K562 (cell line): ENCODE measurements around the gene CAPN10. TPM values are rescaled to one million over a fixed set of nuclear protein-coding genes. Genes with fewer than 3 reads are reported as not detected.

Experiments used
- ARHGAP35 ChIP-seq: fragments of 450-650 bp; IDR thresholded peaks from 2 replicates; pipeline ENCODE4 v1.6.1; 2018; ENCODE audit not compliant: partially characterized antibody
- CBFA2T3 ChIP-seq: fragments of 450-650 bp; IDR thresholded peaks from 2 replicates; pipeline ENCODE4 v1.6.1; 2017
- E2F6 ChIP-seq, 2 experiments: IDR thresholded peaks; 2 replicates each; pipeline ENCODE4 v1.6.1; 2011; ENCODE audit warnings: borderline replicate concordance in 1 of 2, control low read depth in 1 of 2, low read depth in 1 of 2, low read length in 1 of 2, mild to moderate bottlenecking in 1 of 2, mixed read lengths in 1 of 2, moderate library complexity in 1 of 2; ENCODE audit not compliant: insufficient read depth in 1 of 2, insufficient read length in 1 of 2, poor library complexity in 1 of 2, severe bottlenecking in 1 of 2; ENCODE audit errors: extremely low read depth in 1 of 2
- ETS2 ChIP-seq: IDR thresholded peaks from 2 replicates; pipeline ENCODE4 v1.6.1; 2016; ENCODE audit warnings: borderline replicate concordance, missing genetic modification characterization, mild to moderate bottlenecking, moderate library complexity, missing compliant biosample characterization; ENCODE audit not compliant: poor library complexity, severe bottlenecking
- HIVEP1 ChIP-seq: fragments of 250-450 bp; sonication (Bioruptor Pico); IDR thresholded peaks from 2 replicates; pipeline ENCODE4 v1.4.0; 2020; ENCODE audit warnings: mild to moderate bottlenecking
- MAFK ChIP-seq: IDR thresholded peaks from 2 replicates; pipeline ENCODE4 v1.6.1; 2011; ENCODE audit warnings: low read length, improper control_type of control experiment
- NCOR1 ChIP-seq: fragments of 450-650 bp; IDR thresholded peaks from 2 replicates; pipeline ENCODE4 v1.6.1; 2016; ENCODE audit warnings: mild to moderate bottlenecking, moderate library complexity
- PHF8 ChIP-seq: fragments of 200-600 bp; sonication (generic); IDR thresholded peaks from 2 replicates; pipeline ENCODE4 v1.6.1; 2012; ENCODE audit warnings: mixed run types, mild to moderate bottlenecking, inconsistent platforms, low read length, moderate library complexity, borderline replicate concordance
- PREB ChIP-seq: sonication (generic); formaldehyde crosslinking; IDR thresholded peaks from 2 replicates; pipeline ENCODE4 v1.8.1; 2023; ENCODE audit warnings: mild to moderate bottlenecking, missing genetic modification reagents
- RERE ChIP-seq: sonication (generic); formaldehyde crosslinking; IDR thresholded peaks from 2 replicates; pipeline ENCODE4 v1.8.0; 2023; ENCODE audit warnings: missing genetic modification reagents, mild to moderate bottlenecking, borderline replicate concordance
- RNF2 ChIP-seq: sonication (generic); IDR thresholded peaks from 2 replicates; pipeline ENCODE4 v1.6.1; 2016
- SUPT5H ChIP-seq: fragments of 450-650 bp; IDR thresholded peaks from 2 replicates; pipeline ENCODE4 v1.6.1; 2016
- TCFL5 ChIP-seq: fragments of 250-450 bp; sonication (Bioruptor Pico); conservative IDR thresholded peaks from 2 replicates; pipeline ENCODE4 v1.6.1; 2021; ENCODE audit warnings: mild to moderate bottlenecking, moderate library complexity, matching md5 sums
- TFAP4 ChIP-seq: sonication (generic); formaldehyde crosslinking; IDR thresholded peaks from 2 replicates; pipeline ENCODE4 v1.8.0; 2022; ENCODE audit warnings: missing genetic modification reagents, mild to moderate bottlenecking, moderate library complexity, borderline replicate concordance
- ZBTB49 ChIP-seq: sonication (generic); formaldehyde crosslinking; IDR thresholded peaks from 2 replicates; pipeline ENCODE4 v1.8.0; 2022; ENCODE audit warnings: missing genetic modification reagents, mild to moderate bottlenecking, borderline replicate concordance
- polyA plus RNA-seq, 8 experiments: library from polyadenylated mRNA; depleted of rRNA in 4 of 8; stranded (reverse) in 5 of 8; unstranded in 3 of 8; fragments of >200 nt; fragmentation: Nextera tagmentation in 2 of 8; fragmentation: Illumina TruSeq in 1 of 8; extraction: Ambion mirVana in 2 of 8; extraction: Trizol in 1 of 8; gene quantifications; 2 replicates each; pipeline versions ENCODE4 v1.2.1 to v1.2.3, GENCODE V29; 2011 to 2014; ENCODE audit warnings: inconsistent platforms in 1 of 8, missing spikeins in 1 of 8
- total RNA-seq, 7 experiments: library from RNA; depleted of rRNA in 6 of 7; stranded (reverse); fragments of >200 nt in 6 of 7; fragmentation: Illumina TruSeq in 2 of 7; extraction: Trizol in 2 of 7; gene quantifications; 2 replicates each; pipeline versions ENCODE4 v1.2.1 to v1.2.3, GENCODE V29; 2011 to 2021; ENCODE audit warnings: low replicate concordance in 1 of 7

The CAPN10 gene
- total and polyA plus RNA-seq, 9 of the 15 experiments (the other 6 are each of a cell fraction or from before 2014, with no cell fraction given): 0.08 to 26.1 (median 8.4) TPM

GRCh38 chr2:240565333-240566202, 21.0 kb upstream of the CAPN10 start (continued):
- no peak for TF ChIP-seq PREB (CRISPR knock-in tag)
- TF ChIP-seq TFAP4 (CRISPR knock-in tag): peak; percentile 74; the same call in 1 of the 2 replicates
- no peak for TF ChIP-seq ZBTB49 (CRISPR knock-in tag)
- TF ChIP-seq RERE (CRISPR knock-in tag): no peak
- TF ChIP-seq ARHGAP35: no peak
- peak; percentile 9; the same call in 1 of the 2 replicates for TF ChIP-seq HIVEP1 (CRISPR knock-in tag)
- TF ChIP-seq ETS2 (tag): no peak
- TF ChIP-seq RNF2: peak; percentile 96
- TF ChIP-seq SUPT5H: peak; percentile 73
- TF ChIP-seq MAFK: peak; percentile 26; the same call in 1 of the 2 replicates
- peak in 1 of 2 experiments; percentile 16 for TF ChIP-seq E2F6 (IDR thresholded peaks at IDR 0.05; ENCODE audit: borderline replicate concordance in 1 of 2, extremely low read depth in 1 of 2, insufficient read depth in 1 of 2, insufficient read length in 1 of 2, low read depth in 1 of 2, low read length in 1 of 2, poor library complexity in 1 of 2, severe bottlenecking in 1 of 2)
- peak; percentile 45; the same call in 1 of the 2 replicates for TF ChIP-seq PHF8
- no peak for TF ChIP-seq TCFL5 (CRISPR knock-in tag)
- peak; percentile 86 for TF ChIP-seq NCOR1
- peak; percentile 88 for TF ChIP-seq CBFA2T3
